Parathyroid adenoma (tissue), 2 donors: ENCODE data around the gene VSTM4.

Experiments
- H2AFZ ChIP-seq: fragments of 300-600 bp; sonication (generic); one replicate; pipeline ENCODE4 v1.7.0; 2017; ENCODE audit warnings: antibody characterized with exemption, mild to moderate bottlenecking
- H3K27ac ChIP-seq: fragments of 300-600 bp; sonication (generic); one replicate; pipeline ENCODE4 v1.7.0; 2017
- H3K27me3 ChIP-seq: fragments of 300-600 bp; sonication (generic); one replicate; pipeline ENCODE4 v1.7.0; 2017; ENCODE audit warnings: low read length; ENCODE audit not compliant: control insufficient read depth, insufficient read depth
- H3K36me3 ChIP-seq: fragments of 300-600 bp; sonication (generic); one replicate; pipeline ENCODE4 v1.7.0; 2017; ENCODE audit warnings: low read length; ENCODE audit not compliant: control insufficient read depth, insufficient read depth
- H3K4me1 ChIP-seq: fragments of 300-600 bp; sonication (generic); one replicate; pipeline ENCODE4 v1.7.0; 2017; ENCODE audit warnings: control low read depth
- H3K4me2 ChIP-seq: fragments of 300-600 bp; sonication (generic); one replicate; pipeline ENCODE4 v1.7.0; 2017; ENCODE audit warnings: low read length
- H3K4me3 ChIP-seq: fragments of 300-600 bp; sonication (generic); one replicate; pipeline ENCODE4 v1.7.0; 2017; ENCODE audit warnings: low read depth, low read length
- H3K79me2 ChIP-seq: fragments of 300-600 bp; sonication (generic); one replicate; pipeline ENCODE4 v1.7.0; 2017; ENCODE audit warnings: control low read depth
- H3K9ac ChIP-seq: fragments of 300-600 bp; sonication (generic); one replicate; pipeline ENCODE4 v1.7.0; 2017; ENCODE audit warnings: mild to moderate bottlenecking
- H3K9me3 ChIP-seq: fragments of 300-600 bp; sonication (generic); one replicate; pipeline ENCODE4 v1.7.0; 2017; ENCODE audit warnings: low read length; ENCODE audit not compliant: control insufficient read depth
- CTCF ChIP-seq: fragments of 300-600 bp; sonication (generic); IDR thresholded peaks from one replicate; pipeline ENCODE4 v1.7.0; 2017; ENCODE audit warnings: antibody characterized with exemption, mild to moderate bottlenecking
- donor health status: primary hyperparathyroidism.

Gene VSTM4

DNA sequence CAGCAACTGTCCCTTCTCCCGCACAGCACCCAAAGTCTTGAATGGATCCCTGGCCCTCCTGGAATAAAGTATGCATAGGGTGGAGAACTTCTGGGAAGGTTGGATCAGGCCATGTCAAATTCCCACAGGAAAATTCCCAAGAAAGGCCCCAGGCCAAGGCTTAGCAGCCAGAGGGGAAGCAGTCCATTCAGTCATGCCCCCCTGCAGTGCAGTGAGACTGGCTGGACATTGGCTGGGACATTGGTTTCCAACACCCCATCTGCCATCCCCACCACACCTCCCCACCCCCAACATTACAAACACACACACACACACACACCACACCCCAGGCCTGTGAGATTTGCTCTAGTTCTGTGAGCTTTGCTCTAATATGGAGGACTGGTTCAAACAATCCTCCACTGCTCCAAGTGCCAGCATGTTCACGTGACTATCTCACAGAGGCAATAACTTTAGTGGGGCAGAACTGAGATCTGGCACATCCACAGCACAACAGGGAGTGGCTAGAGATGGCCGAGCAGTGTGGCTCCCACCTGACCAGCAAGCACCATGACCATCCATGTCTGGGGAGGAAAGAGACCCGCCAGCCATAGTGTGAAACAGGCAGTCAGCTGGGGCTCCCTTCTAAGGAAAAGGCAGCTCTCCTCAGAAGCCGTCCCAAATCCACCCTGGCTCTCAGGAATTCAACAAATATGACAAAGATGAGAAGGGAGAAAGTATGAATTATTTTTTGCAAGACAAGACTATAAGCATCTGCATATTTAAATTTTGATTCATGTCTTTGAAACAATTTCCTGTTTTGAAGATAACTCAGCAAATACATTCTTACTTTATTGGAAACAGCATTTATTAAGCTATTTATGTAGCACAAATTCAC, 25.2 kb upstream of the VSTM4 start:
- Histone ChIP-seq H3K27me3 (no peaks in the 10 kb centered on the region), H3K4me2 (no peak overlapping the region), H3K36me3 (no peaks in the 10 kb centered on the region), H3K4me3 (no peak overlapping the region), H3K9me3 (no peaks in the 10 kb centered on the region), H3K9ac (no peak overlapping the region), H3K4me1 (no peaks in the 10 kb centered on the region), H3K79me2 (no peaks in the 10 kb centered on the region), H2AFZ (peak overlapping the region; percentile 50), H3K27ac (no peak overlapping the region)
- TF ChIP-seq CTCF = no peak

GRCh38 chr10:49139846-49140195, 24.5 kb upstream of the VSTM4 start:
- Histone ChIP-seq H3K4me1 (no peaks in the 10 kb centered on the region), H3K4me2 (no peak overlapping the region), H3K9ac (no peak overlapping the region), H3K4me3 (no peak overlapping the region), H3K79me2 (no peaks in the 10 kb centered on the region), H3K27me3 (no peaks in the 10 kb centered on the region), H3K27ac (no peak overlapping the region), H3K9me3 (no peaks in the 10 kb centered on the region), H2AFZ (no peak overlapping the region), H3K36me3 (no peaks in the 10 kb centered on the region)
- no peak for TF ChIP-seq CTCF

GRCh38 chr10:49139028-49139845, 23.9 kb upstream of the VSTM4 start:
- no peak overlapping the region for H3K9ac ChIP-seq
- TF ChIP-seq CTCF = no peak

DNA sequence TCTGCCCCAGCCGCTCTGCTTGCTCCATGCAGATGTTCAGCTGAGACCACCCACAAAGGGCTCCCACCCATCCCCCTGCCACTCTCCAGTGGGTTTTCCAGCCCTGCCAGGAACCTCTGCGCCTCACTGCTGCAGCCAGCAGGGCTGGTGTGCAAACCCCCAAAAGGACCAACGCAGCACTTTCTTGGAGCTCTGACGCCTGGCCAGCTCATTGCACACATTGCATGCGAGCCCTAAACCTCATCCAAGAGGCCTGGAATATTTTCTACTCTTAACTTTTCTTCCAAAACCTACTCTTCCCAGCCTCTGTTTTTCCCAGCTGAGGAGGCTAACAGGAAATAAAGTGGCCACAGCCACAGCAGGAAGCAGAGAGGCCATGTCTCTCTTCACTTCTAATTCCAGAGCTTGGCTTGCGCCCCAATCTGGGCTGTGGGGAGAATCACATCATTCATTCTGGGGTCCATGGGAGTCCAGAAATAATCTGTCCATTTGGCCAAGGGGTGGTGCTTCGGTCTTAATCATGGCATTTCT, 23.1 kb upstream of the VSTM4 start:
- no peak overlapping the region for H3K9ac ChIP-seq
- no peak for TF ChIP-seq CTCF
- no peak overlapping the region for H3K4me2 ChIP-seq
- H3K4me1 ChIP-seq = no peaks in the 10 kb centered on the region
- no peak overlapping the region for H3K4me3 ChIP-seq
- H3K27me3 ChIP-seq = no peaks in the 10 kb centered on the region
- no peak overlapping the region for H2AFZ ChIP-seq
- H3K36me3 ChIP-seq = no peaks in the 10 kb centered on the region
- no peak overlapping the region for H3K27ac ChIP-seq
- no peaks in the 10 kb centered on the region for H3K79me2 ChIP-seq
- no peaks in the 10 kb centered on the region for H3K9me3 ChIP-seq

More at GRCh38 chr10:49139028-49139845, 23.9 kb upstream of the VSTM4 start:
- no peak overlapping the region for H3K4me3 ChIP-seq
- no peak overlapping the region for H2AFZ ChIP-seq
- H3K79me2 ChIP-seq = no peaks in the 10 kb centered on the region
- H3K27ac ChIP-seq = no peak overlapping the region
- no peak overlapping the region for H3K4me2 ChIP-seq
- no peaks in the 10 kb centered on the region for H3K27me3 ChIP-seq
- no peaks in the 10 kb centered on the region for H3K36me3 ChIP-seq
- no peaks in the 10 kb centered on the region for H3K9me3 ChIP-seq
- H3K4me1 ChIP-seq = no peaks in the 10 kb centered on the region
